Sigmoid colon (tissue), 4 donors: Measurements from ENCODE around the gene MAU2.

Source experiments
- POLR2AphosphoS5 ChIP-seq, 4 donors: sonication (generic); formaldehyde crosslinking; IDR thresholded peaks; one replicate each; pipeline ENCODE4 v1.6.1; 2017; ENCODE audit warnings: antibody characterized with exemption in 4 of 4
- TF ChIP-seq, protein P1 (sequence below), 4 experiments: fragments of 450-650 bp in 3 of 4; fragments of 200-600 bp in 1 of 4; IDR thresholded peaks; one replicate each; pipeline ENCODE4 v1.5.1; 2016 to 2019; ENCODE audit warnings: antibody characterized with exemption in 4 of 4, mild to moderate bottlenecking in 3 of 4, moderate library complexity in 2 of 4

DNA sequence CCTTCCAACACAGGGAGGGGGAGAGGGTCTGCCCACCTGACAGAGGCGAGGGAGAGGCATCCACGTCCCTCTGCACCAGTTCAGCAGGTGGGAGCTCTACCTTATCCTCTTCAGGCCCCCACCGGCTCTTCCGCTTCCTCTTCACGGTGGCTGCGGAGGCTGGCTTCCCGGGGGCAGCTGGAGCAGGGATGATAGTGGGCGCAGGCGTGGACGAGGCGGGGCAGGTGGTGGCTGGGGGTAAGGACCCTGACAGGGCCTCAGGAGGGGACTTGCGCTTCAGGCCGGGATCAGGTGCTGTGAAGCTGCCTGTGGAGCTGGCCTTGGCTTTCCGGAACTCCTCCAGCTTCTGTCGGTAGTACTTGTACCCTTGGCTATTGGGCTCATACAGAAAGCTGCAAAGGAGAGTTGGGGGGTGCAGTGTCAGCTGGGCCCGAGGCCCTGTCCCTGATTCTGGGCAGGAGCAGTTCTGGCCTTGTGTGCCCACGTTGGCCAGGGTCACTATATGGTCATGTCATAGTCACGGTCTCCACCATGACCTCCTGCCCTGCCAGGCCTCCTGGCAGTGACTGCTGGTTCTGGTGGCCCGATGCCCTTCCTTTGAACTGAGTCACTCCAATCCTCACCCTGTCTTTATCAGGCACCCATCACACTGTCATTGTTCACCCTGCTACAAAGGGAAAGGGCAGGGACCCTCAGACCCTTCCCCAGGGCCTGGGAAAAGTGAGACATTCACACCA is 23.5 kb upstream of the MAU2 start:
- TF ChIP-seq, protein P1, sequence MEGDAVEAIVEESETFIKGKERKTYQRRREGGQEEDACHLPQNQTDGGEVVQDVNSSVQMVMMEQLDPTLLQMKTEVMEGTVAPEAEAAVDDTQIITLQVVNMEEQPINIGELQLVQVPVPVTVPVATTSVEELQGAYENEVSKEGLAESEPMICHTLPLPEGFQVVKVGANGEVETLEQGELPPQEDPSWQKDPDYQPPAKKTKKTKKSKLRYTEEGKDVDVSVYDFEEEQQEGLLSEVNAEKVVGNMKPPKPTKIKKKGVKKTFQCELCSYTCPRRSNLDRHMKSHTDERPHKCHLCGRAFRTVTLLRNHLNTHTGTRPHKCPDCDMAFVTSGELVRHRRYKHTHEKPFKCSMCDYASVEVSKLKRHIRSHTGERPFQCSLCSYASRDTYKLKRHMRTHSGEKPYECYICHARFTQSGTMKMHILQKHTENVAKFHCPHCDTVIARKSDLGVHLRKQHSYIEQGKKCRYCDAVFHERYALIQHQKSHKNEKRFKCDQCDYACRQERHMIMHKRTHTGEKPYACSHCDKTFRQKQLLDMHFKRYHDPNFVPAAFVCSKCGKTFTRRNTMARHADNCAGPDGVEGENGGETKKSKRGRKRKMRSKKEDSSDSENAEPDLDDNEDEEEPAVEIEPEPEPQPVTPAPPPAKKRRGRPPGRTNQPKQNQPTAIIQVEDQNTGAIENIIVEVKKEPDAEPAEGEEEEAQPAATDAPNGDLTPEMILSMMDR (IDR thresholded peaks at IDR 0.05): no peak
- TF ChIP-seq POLR2AphosphoS5 (IDR thresholded peaks at IDR 0.05): no peak
